Right atrium auricular region (tissue), 2 donors: ENCODE results near the gene F9. TPM values are rescaled to one million over a fixed set of nuclear protein-coding genes. Genes with fewer than 3 reads are reported as not detected.

Source experiments
- DNase-seq: peaks from one replicate; pipeline ENCODE4 v3.0.0-alpha.2; 2019; ENCODE audit warnings: low spot score
- H3K27ac ChIP-seq, 2 donors: fragments of 200-600 bp; sonication (generic); 1 replicate in 1 of 2; 2 replicates in 1 of 2; pipeline ENCODE4 v1.5.1; 2016 to 2019
- H3K27me3 ChIP-seq, 2 donors: fragments of 200-600 bp; sonication (generic); one replicate each; pipeline versions ENCODE4 v1.5.1 to v1.6.0; 2017 to 2019
- H3K36me3 ChIP-seq: fragments of 200-600 bp; sonication (generic); one replicate; pipeline ENCODE4 v1.5.1; 2016
- H3K4me1 ChIP-seq, 2 donors: fragments of 200-600 bp; sonication (generic); one replicate each; pipeline versions ENCODE4 v1.5.1 to v1.6.0; 2017 to 2019
- H3K4me3 ChIP-seq, 2 donors: fragments of 200-600 bp; sonication (generic); 1 replicate in 1 of 2; 2 replicates in 1 of 2; pipeline ENCODE4 v1.5.1; 2017 to 2019; ENCODE audit warnings: mild to moderate bottlenecking in 1 of 2, moderate library complexity in 1 of 2
- H3K9me3 ChIP-seq, 2 donors: fragments of 200-600 bp; sonication (generic); one replicate each; pipeline ENCODE4 v1.5.1; 2019
- total RNA-seq, 2 donors: library from RNA; depleted of rRNA; stranded (reverse); fragments of >200 nt; gene quantifications; one replicate each; pipeline ENCODE4 v1.1.0, GENCODE V29; 2016
- TF ChIP-seq, protein P1 (sequence below), 2 donors: fragments of 200-600 bp; sonication (generic); IDR thresholded peaks; one replicate each; pipeline ENCODE4 v1.5.1; 2019; ENCODE audit warnings: antibody characterized with exemption in 2 of 2

Gene F9
- total RNA-seq, 2 donors from 2014 or later = not detected

DNA sequence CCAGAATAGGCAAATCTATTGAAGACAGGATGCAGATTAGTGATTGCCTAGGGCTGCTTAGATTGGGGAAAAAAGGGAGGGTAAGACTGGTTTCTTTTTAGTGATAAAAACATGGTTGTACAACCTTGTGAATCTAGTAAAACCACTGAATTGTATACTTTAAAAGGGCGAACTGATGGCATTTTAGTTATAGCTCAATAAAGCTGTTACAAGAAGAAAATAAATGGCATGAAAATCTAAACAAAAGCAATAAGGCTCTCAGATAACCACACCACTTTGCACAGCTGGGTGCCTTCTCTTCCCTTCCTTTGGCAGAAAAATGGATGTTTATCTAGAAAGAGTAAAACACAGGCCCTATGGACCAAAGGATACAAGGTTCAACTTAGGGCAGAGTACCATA, 69.6 kb downstream of the F9 start:
- Histone ChIP-seq H3K36me3 (no peaks in the 10 kb centered on the region), H3K27ac (no peak overlapping the region), H3K4me3 (no peak overlapping the region), H3K4me1 (no peaks in the 10 kb centered on the region), H3K9me3 (no peaks in the 10 kb centered on the region), H3K27me3 (no peaks in the 10 kb centered on the region)
- no peak for DNase-seq
- TF ChIP-seq, protein P1, sequence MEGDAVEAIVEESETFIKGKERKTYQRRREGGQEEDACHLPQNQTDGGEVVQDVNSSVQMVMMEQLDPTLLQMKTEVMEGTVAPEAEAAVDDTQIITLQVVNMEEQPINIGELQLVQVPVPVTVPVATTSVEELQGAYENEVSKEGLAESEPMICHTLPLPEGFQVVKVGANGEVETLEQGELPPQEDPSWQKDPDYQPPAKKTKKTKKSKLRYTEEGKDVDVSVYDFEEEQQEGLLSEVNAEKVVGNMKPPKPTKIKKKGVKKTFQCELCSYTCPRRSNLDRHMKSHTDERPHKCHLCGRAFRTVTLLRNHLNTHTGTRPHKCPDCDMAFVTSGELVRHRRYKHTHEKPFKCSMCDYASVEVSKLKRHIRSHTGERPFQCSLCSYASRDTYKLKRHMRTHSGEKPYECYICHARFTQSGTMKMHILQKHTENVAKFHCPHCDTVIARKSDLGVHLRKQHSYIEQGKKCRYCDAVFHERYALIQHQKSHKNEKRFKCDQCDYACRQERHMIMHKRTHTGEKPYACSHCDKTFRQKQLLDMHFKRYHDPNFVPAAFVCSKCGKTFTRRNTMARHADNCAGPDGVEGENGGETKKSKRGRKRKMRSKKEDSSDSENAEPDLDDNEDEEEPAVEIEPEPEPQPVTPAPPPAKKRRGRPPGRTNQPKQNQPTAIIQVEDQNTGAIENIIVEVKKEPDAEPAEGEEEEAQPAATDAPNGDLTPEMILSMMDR (IDR thresholded peaks at IDR 0.05) = no peak

Other genes with a start within 250 kb of the F9 start
- gene MCF2, start 177.4 kb downstream of the F9 start, total RNA-seq = 1 to 10 TPM in 1 of 2 donors, not detected in 1; 1.1 TPM